ENCODE data around the gene ARFGEF3. TPM values are rescaled to one million over a fixed set of nuclear protein-coding genes. Genes with fewer than 3 reads are reported as not detected.

The ARFGEF3 gene
- total and polyA plus RNA-seq, 2 experiments from 2014 or later: 0.43 to 1.1 TPM

DNA sequence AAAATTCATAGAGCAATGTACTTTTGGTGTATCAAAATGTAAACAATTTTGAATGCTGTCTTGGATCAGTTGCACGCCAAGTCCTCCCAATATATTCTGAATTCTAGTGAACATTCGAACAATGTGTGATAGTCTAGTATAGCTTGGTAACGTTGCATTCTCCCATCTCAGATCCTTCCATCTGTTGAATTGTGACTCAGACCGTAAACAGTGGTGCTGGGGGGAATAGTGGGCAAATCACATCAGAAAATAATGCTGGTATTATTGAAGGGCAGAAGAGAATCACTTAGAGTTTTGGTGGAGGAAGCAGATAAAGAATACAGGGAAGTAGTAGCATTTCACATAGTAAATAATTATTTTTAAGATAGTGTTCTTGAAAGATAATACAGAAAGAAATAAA, 102.2 kb downstream of the ARFGEF3 start:
- Histone ChIP-seq H3K36me3 (no peaks in the 10 kb centered on the region), H3K27ac (no peak overlapping the region), H3K27me3 (peaks cover 8% of the 10 kb centered on the region), H3K4me1 (ENCODE audit: low read depth) (peaks cover 4% of the 10 kb centered on the region), H3K9me3 (ENCODE audit: low read depth) (no peaks in the 10 kb centered on the region), H3K4me3 (no peak overlapping the region)
- no peak for TF ChIP-seq CTCF (IDR thresholded peaks at IDR 0.05; ENCODE audit: low read depth, low read length)
- DNase-seq (ENCODE audit: low read depth in 1 of 2, low spot score in 1 of 2): no peak

GRCh38 chr6:138264372-138264880, 102.7 kb downstream of the ARFGEF3 start:
- Histone ChIP-seq H3K27ac (no peak overlapping the region), H3K36me3 (no peaks in the 10 kb centered on the region), H3K4me3 (no peak overlapping the region), H3K27me3 (peaks cover 13% of the 10 kb centered on the region), H3K9me3 (ENCODE audit: low read depth) (no peaks in the 10 kb centered on the region), H3K4me1 (ENCODE audit: low read depth) (peaks cover 4% of the 10 kb centered on the region)
- DNase-seq (ENCODE audit: low read depth in 1 of 2, low spot score in 1 of 2): no peak
- TF ChIP-seq CTCF (IDR thresholded peaks at IDR 0.05; ENCODE audit: low read depth, low read length): no peak

DNA sequence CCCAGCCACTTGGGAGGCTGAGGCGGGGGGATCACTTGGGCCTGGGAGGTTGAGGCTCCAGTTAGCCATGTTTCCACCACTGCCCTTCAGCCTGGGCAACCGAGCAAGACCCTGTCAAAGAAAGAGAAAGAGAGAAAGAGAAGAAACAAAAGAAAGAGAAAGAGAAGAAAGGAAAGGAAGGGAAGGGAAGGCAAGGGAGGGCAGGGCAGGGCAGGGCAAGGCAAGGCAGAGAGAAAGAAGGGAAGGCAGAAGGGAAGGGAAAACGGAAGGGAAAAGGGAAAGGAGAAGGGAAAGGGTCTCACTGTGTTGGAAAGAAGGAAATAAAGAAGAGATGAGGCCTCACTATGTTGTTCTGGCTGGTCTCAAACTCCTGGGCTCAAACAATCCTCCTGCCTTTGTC, 104.4 kb downstream of the ARFGEF3 start:
- TF ChIP-seq CTCF (IDR thresholded peaks at IDR 0.05; ENCODE audit: low read depth, low read length): no peak
- Histone ChIP-seq H3K4me1 (ENCODE audit: low read depth) (peaks cover 4% of the 10 kb centered on the region), H3K9me3 (ENCODE audit: low read depth) (no peaks in the 10 kb centered on the region), H3K36me3 (no peaks in the 10 kb centered on the region), H3K4me3 (no peak overlapping the region), H3K27me3 (peaks cover 27% of the 10 kb centered on the region), H3K27ac (no peak overlapping the region)
- no peak for DNase-seq (ENCODE audit: low read depth in 1 of 2, low spot score in 1 of 2)

GRCh38 chr6:138267971-138268895, 106.5 kb downstream of the ARFGEF3 start:
- Histone ChIP-seq H3K27ac (no peak overlapping the region), H3K4me1 (ENCODE audit: low read depth) (peaks cover 13% of the 10 kb centered on the region), H3K4me3 (no peak overlapping the region), H3K9me3 (ENCODE audit: low read depth) (no peaks in the 10 kb centered on the region), H3K27me3 (peaks cover 24% of the 10 kb centered on the region), H3K36me3 (no peaks in the 10 kb centered on the region)
- TF ChIP-seq CTCF (IDR thresholded peaks at IDR 0.05; ENCODE audit: low read depth, low read length): no peak
- no peak for DNase-seq (ENCODE audit: low read depth in 1 of 2, low spot score in 1 of 2)

GRCh38 chr6:138271451-138271850, 109.7 kb downstream of the ARFGEF3 start:
- DNase-seq (ENCODE audit: low read depth in 1 of 2, low spot score in 1 of 2): no peak
- H3K27ac ChIP-seq: no peak overlapping the region
- no peak for TF ChIP-seq CTCF (IDR thresholded peaks at IDR 0.05; ENCODE audit: low read depth, low read length)

More at GRCh38 chr6:138271451-138271850, 109.7 kb downstream of the ARFGEF3 start:
- Histone ChIP-seq H3K4me1 (ENCODE audit: low read depth) (peaks cover 19% of the 10 kb centered on the region), H3K36me3 (no peaks in the 10 kb centered on the region), H3K4me3 (no peak overlapping the region), H3K9me3 (ENCODE audit: low read depth) (no peaks in the 10 kb centered on the region), H3K27me3 (peaks cover 24% of the 10 kb centered on the region)
